ENCODE measurements around the gene CTDP1. TPM values are rescaled to one million over a fixed set of nuclear protein-coding genes. Genes with fewer than 3 reads are reported as not detected.

Gene CTDP1
- total RNA-seq, 1 experiment from 2014 or later = 24.9 TPM

- Histone ChIP-seq H3K4me3 (replicated peaks in 1 of 2; ENCODE audit: low read depth in 1 of 2, low read length in 2 of 2) (no peak overlapping the region), H3K27me3 (ENCODE audit: insufficient read depth, low read length) (no peaks in the 10 kb centered on the region), H3K36me3 (ENCODE audit: control insufficient read depth in 1 of 2, insufficient read depth in 2 of 2, low read length in 2 of 2) (peaks cover 7 to 71% of the 10 kb centered on the region in 2 experiments), H3K79me2 (ENCODE audit: insufficient read depth, low read length) (no peaks in the 10 kb centered on the region; the same call in 1 of the 2 replicates), H3K9ac (ENCODE audit: low read length) (no peak overlapping the region), H3K4me2 (ENCODE audit: low read length) (no peak overlapping the region), H3K9me3 (ENCODE audit: control insufficient read depth in 1 of 2, insufficient read depth in 1 of 2, low read depth in 1 of 2, low read length in 2 of 2) (peaks cover 5 to 15% of the 10 kb centered on the region in 2 experiments; a peak in 3 of 4 replicates), H3K27ac (ENCODE audit: low read depth, low read length) (no peak overlapping the region), H3K4me1 (ENCODE audit: control insufficient read depth in 1 of 2, insufficient read depth in 2 of 2, low read length in 2 of 2) (no peaks in the 10 kb centered on the region), H2AFZ (ENCODE audit: low read depth, low read length, poor library complexity, severe bottlenecking) (no peak overlapping the region), H3K9me2 (ENCODE audit: insufficient read depth) (no peaks in the 10 kb centered on the region), H4K20me1 (ENCODE audit: insufficient read depth) (no peaks in the 10 kb centered on the region)
- BruUV-seq (replicated peaks) = no TSS peak
- CTCF ChIA-PET = no interaction called here
- intact Hi-C loops (cut with micrococcal nuclease) = no loop called here
- TF ChIP-seq EZH2phosphoT487 (IDR thresholded peaks at IDR 0.05; ENCODE audit: borderline replicate concordance) (no peak), SRF (IDR thresholded peaks at IDR 0.05; ENCODE audit: low read depth) (no peak)
- POLR2A ChIA-PET = no interaction called here
- DNase-seq (ENCODE audit: low read depth, low spot score) = no peak
- RAD21 ChIA-PET (ENCODE audit: low non-redundant PET in 1 of 2, low total read pairs in 2 of 2, uncharacterized antibody in 2 of 2, unreplicated experiment in 2 of 2) = no interaction called here
- no peak for ATAC-seq
Measured at GRCh38 chr18:79733135-79733701, 53.6 kb downstream of the CTDP1 start.

DNA sequence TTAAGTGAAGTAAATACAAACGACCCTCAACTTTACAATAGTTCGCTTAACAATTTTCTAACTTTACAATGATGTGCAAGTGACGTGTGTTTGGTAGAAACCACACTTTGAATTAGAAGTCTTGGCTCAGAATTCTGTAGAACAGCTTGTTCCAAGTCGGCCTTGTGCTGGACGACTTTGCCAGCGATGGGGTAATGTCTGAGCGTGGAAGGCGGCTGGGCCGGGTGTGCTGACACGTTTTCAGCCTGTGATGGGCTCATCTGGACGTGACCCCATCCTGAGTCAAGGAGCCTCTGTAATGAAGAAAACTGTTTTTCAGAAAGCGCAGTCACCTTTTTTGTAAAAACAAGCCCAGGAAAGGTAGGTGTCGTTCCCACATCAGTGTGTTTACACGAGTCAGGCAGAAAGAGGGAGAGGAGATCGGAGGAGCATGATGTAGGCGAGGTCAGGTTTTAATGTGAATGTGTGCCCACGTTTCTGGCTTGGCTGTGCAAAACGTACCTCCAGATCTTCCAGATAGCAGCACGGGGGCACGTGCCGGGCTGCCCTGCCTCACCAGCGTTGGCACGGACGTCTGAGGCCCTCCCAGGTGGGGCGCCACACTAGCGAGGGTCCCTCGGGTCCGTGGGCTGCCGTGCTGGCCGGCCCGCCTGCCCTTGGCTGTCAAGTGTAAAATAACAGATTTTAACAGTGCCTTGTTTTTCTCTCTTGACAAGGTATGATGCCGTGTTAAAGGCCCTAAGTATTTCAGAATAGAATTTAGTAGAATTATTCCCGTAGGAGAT is 54.6 kb downstream of the CTDP1 start:
- BruUV-seq (replicated peaks) = no TSS peak
- POLR2A ChIA-PET = no interaction called here

More for the DNA sequence above, 54.6 kb downstream of the CTDP1 start:
- RAD21 ChIA-PET (ENCODE audit: low non-redundant PET in 1 of 2, low total read pairs in 2 of 2, uncharacterized antibody in 2 of 2, unreplicated experiment in 2 of 2) = no interaction called here
- intact Hi-C loops (cut with micrococcal nuclease) = no loop called here
- Histone ChIP-seq H3K36me3 (ENCODE audit: control insufficient read depth in 1 of 2, insufficient read depth in 2 of 2, low read length in 2 of 2) (peaks cover 7 to 69% of the 10 kb centered on the region in 2 experiments), H3K9ac (ENCODE audit: low read length) (no peak overlapping the region), H3K4me2 (ENCODE audit: low read length) (no peak overlapping the region), H4K20me1 (ENCODE audit: insufficient read depth) (no peaks in the 10 kb centered on the region), H3K27me3 (ENCODE audit: insufficient read depth, low read length) (no peaks in the 10 kb centered on the region), H3K4me1 (ENCODE audit: control insufficient read depth in 1 of 2, insufficient read depth in 2 of 2, low read length in 2 of 2) (no peaks in the 10 kb centered on the region), H3K27ac (ENCODE audit: low read depth, low read length) (no peak overlapping the region), H2AFZ (ENCODE audit: low read depth, low read length, poor library complexity, severe bottlenecking) (no peak overlapping the region), H3K4me3 (replicated peaks in 1 of 2; ENCODE audit: low read depth in 1 of 2, low read length in 2 of 2) (no peak overlapping the region), H3K79me2 (ENCODE audit: insufficient read depth, low read length) (no peaks in the 10 kb centered on the region), H3K9me3 (ENCODE audit: control insufficient read depth in 1 of 2, insufficient read depth in 1 of 2, low read depth in 1 of 2, low read length in 2 of 2) (peaks cover 5 to 15% of the 10 kb centered on the region in 2 experiments; a peak in 3 of 4 replicates), H3K9me2 (ENCODE audit: insufficient read depth) (no peaks in the 10 kb centered on the region)
- no peak for DNase-seq (ENCODE audit: low read depth, low spot score)
- CTCF ChIA-PET = no interaction called here
- TF ChIP-seq EZH2phosphoT487 (IDR thresholded peaks at IDR 0.05; ENCODE audit: borderline replicate concordance) = no peak
- TF ChIP-seq SP1 (IDR thresholded peaks at IDR 0.05; ENCODE audit: low read depth) = no peak
- TF ChIP-seq ELF1 (IDR thresholded peaks at IDR 0.05; ENCODE audit: borderline replicate concordance, low read depth) = no peak
- no peak for TF ChIP-seq RAD21 (IDR thresholded peaks at IDR 0.05; ENCODE audit: low read depth)
- TF ChIP-seq FOSL1 (IDR thresholded peaks at IDR 0.05; ENCODE audit: low read depth) = no peak
- TF ChIP-seq JUND (IDR thresholded peaks at IDR 0.05) = no peak
- no peak for TF ChIP-seq YY1 (IDR thresholded peaks at IDR 0.05; ENCODE audit: extremely low read depth, insufficient replicate concordance, low read depth, low read length)
- no peak for TF ChIP-seq EGR1 (IDR thresholded peaks at IDR 0.05; ENCODE audit: low read depth)
- no peak for TF ChIP-seq SRF (IDR thresholded peaks at IDR 0.05; ENCODE audit: low read depth)
- TF ChIP-seq ZNF274 (IDR thresholded peaks at IDR 0.05; ENCODE audit: low read depth, low read length) = no peak
- no peak for TF ChIP-seq CEBPB (IDR thresholded peaks at IDR 0.05; ENCODE audit: low read depth)
- no peak for TF ChIP-seq SIN3A (IDR thresholded peaks at IDR 0.05; ENCODE audit: low read depth)
- no peak for TF ChIP-seq CBX3 (IDR thresholded peaks at IDR 0.05; ENCODE audit: low read depth)
- no peak for TF ChIP-seq ATF3 (IDR thresholded peaks at IDR 0.05)
- TF ChIP-seq EZH2 (IDR thresholded peaks at IDR 0.05) = no peak
- no peak for TF ChIP-seq POLR2AphosphoS5 (IDR thresholded peaks at IDR 0.05; ENCODE audit: low read depth, low read length)
- TF ChIP-seq, protein P1, sequence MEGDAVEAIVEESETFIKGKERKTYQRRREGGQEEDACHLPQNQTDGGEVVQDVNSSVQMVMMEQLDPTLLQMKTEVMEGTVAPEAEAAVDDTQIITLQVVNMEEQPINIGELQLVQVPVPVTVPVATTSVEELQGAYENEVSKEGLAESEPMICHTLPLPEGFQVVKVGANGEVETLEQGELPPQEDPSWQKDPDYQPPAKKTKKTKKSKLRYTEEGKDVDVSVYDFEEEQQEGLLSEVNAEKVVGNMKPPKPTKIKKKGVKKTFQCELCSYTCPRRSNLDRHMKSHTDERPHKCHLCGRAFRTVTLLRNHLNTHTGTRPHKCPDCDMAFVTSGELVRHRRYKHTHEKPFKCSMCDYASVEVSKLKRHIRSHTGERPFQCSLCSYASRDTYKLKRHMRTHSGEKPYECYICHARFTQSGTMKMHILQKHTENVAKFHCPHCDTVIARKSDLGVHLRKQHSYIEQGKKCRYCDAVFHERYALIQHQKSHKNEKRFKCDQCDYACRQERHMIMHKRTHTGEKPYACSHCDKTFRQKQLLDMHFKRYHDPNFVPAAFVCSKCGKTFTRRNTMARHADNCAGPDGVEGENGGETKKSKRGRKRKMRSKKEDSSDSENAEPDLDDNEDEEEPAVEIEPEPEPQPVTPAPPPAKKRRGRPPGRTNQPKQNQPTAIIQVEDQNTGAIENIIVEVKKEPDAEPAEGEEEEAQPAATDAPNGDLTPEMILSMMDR (IDR thresholded peaks at IDR 0.05 in 2 of 3, conservative IDR thresholded peaks at IDR 0.05 in 1 of 3; ENCODE audit: borderline replicate concordance in 1 of 3, insufficient read depth in 1 of 3, low read depth in 2 of 3, low read length in 2 of 3) = no peak
- no peak for TF ChIP-seq TCF7L2 (IDR thresholded peaks at IDR 0.05; ENCODE audit: borderline replicate concordance, extremely low read depth, insufficient read depth, insufficient read length)
- TF ChIP-seq POLR2A (IDR thresholded peaks at IDR 0.05; ENCODE audit: borderline replicate concordance, extremely low read depth, insufficient read depth, insufficient read length) = no peak
- no peak for TF ChIP-seq ZFX (IDR thresholded peaks at IDR 0.05)
- ATAC-seq = no peak
